Retinal pigment epithelial cell (primary cell): Measurements from ENCODE around the gene ANGPTL8.

Source experiments
- DNase-seq: peaks from one replicate; pipeline ENCODE4 v3.0.0-alpha.2; 2010; ENCODE audit warnings: low read depth
- H3K4me3 ChIP-seq: 2 replicates; pipeline ENCODE4 v1.5.1; 2011; ENCODE audit warnings: mild to moderate bottlenecking, low read length, control low read depth, moderate library complexity
- TF ChIP-seq, protein P1 (sequence below): conservative IDR thresholded peaks from 2 replicates; pipeline ENCODE4 v1.5.1; 2011; ENCODE audit warnings: low read depth, low read length, control low read depth, inconsistent platforms

The ANGPTL8 gene

DNA sequence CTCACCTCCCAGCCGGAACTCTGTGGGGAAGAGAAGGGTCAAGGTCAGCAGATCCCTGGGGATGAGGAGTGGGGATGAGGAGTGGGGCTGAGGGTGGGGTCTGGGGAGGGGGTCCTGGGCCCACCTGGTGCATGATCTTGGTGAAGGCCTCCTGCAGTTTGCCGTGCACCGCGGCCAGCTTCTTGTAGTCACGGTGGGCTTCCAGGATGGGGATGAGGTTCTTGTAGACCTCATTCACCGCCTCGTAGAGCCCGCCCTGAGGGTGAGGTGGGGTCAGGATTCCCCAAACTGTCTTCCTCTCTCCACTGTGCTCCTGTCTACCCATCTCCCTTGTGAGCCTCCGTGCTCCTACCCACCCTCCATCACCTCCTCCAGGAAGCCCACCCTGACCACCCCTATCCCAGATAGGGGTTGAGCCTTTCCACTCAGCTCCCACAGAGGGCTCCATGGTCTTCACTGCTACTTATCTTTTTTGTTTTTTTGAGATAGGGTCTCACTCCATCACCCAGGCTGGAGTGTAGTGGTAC lies 35.3 kb upstream of the ANGPTL8 start:
- DNase-seq, result no peak
- TF ChIP-seq, protein P1, sequence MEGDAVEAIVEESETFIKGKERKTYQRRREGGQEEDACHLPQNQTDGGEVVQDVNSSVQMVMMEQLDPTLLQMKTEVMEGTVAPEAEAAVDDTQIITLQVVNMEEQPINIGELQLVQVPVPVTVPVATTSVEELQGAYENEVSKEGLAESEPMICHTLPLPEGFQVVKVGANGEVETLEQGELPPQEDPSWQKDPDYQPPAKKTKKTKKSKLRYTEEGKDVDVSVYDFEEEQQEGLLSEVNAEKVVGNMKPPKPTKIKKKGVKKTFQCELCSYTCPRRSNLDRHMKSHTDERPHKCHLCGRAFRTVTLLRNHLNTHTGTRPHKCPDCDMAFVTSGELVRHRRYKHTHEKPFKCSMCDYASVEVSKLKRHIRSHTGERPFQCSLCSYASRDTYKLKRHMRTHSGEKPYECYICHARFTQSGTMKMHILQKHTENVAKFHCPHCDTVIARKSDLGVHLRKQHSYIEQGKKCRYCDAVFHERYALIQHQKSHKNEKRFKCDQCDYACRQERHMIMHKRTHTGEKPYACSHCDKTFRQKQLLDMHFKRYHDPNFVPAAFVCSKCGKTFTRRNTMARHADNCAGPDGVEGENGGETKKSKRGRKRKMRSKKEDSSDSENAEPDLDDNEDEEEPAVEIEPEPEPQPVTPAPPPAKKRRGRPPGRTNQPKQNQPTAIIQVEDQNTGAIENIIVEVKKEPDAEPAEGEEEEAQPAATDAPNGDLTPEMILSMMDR, result no peak
- no peak overlapping the region for H3K4me3 ChIP-seq

DNA sequence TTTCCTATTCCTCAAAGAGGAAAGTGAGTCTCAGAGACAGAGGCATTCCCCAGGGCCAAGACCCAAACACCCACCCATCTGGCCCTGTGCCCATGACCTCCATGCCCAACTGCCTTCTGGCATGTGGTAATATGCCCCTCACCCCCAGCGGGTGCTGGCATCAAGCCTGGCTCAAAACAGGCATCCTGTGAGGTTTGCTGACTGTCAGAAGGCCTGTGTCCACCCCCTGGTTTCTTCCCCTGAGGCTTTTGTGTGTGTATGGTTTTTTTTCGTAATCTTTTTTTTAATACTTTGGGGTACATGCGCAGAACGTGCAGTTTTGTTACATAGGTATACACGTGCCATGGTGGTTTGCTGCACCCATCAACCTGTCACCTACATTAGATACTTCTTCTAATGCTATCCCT lies 34.5 kb upstream of the ANGPTL8 start:
- TF ChIP-seq, protein P1, result no peak
- H3K4me3 ChIP-seq, result no peak overlapping the region
- DNase-seq, result no peak

DNA sequence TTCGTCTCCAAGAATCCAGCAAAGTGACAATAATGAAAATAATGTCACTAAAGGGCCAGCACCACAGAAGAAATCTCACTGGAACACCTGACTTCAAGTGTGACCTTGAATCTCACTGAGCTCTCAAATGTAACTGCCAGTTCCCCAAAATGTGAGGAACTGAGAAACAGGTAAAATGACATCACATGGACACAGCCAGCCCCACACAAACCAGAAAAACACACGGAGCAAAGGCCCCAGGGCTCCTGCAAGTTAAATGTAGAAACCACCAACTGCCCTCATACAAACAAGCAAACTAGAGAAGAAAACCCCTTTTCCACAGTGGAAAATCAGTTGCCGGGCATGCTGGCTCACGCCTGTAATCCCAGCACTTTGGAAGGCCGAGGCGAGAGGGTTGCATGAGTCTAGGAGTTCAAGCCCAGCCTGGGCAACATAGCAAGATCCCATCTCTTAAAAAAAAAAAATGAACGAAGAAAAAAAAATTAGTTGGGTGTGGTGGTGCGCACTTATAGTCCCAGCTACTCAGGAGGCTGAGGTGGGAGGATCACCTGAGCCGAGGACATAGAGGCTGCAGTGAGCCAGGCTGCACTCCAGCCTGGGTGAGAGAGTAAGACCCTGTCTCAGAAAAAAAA lies 33.4 kb upstream of the ANGPTL8 start:
- TF ChIP-seq, protein P1, result no peak
- H3K4me3 ChIP-seq, result no peak overlapping the region
- DNase-seq, result no peak

DNA sequence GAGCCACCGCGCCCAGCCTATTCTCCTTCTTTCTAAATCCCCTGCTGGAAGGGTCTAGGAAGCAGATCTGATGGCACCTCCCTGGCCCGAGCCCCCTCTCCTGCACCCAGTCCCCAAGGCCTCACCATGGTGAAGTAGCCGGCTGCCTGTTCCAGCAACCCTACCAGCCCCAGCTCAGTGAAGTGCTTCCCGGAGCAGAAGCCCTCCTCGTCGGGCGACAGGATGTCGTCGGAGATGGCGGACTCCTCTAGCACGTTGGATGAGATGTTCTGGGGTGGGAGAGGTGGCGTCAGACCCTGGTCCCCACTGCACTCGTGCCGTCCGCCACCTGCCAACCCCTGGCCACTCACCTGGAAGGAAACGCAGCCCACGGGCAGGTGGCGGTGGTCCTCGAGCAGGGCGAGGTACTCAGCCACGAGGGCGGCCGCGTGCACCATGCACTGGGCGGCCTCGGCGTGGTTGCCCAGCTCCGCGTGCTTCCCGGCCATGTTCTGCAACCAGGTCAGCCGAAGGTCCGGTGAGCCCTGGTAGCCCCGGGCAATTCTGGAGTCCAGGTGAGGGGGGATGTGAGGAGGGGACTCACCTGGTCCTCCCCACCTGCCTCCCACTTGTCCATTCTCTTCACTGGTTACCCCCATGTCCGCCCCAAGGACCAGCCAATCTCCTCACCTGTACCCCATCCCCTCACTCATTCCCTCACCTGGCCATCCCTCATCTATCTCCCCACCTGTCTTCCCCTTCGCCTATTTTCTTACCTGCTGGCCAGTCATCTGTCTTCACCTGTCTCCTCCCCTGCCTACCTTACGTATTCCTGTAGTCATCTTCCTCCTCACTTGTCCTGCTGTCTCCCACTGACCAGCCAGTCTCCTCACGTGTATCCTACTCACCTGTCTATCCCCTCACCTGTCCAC lies 30.6 kb upstream of the ANGPTL8 start:
- no peak overlapping the region for H3K4me3 ChIP-seq
- DNase-seq, result no peak
- TF ChIP-seq, protein P1, result no peak

DNA sequence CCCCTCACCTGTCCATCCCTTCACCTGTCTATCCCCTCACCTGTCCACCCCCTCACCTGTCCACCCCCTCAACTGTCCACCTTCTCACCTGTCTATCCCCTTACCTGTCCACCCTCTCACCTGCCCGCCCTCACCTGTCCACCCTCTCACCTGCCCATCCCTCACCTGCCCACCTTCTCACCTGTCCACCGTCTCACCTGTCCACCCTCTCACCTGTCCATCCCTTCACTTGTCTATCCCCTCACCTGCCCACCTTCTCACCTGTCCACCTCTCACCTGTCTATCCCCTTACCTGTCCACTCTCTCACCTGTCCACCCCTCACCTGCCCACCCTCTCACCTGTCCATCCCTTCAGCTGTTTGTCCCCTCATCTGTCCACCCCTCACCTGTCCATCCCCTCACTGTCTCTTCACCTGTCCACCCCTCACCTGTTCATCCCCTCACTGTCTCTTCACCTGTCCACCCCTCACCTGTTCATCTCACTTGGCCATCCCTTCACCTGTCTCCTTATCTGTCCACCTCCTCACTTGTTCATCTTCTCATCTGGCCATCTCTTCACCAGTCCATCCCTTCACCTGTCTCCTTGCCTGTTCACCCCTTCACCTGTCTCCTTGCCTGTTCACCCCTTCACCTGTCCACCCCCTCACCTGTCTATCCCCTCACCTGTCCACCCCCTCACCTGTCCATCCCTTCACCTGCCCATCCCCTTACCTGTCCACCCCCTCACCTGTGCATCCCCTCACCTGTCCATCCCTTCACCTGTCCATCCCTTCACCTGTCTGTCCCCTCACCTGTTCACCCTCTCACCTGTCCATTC lies 29.4 kb upstream of the ANGPTL8 start:
- TF ChIP-seq, protein P1, result no peak
- H3K4me3 ChIP-seq, result no peak overlapping the region
- DNase-seq, result no peak

DNA sequence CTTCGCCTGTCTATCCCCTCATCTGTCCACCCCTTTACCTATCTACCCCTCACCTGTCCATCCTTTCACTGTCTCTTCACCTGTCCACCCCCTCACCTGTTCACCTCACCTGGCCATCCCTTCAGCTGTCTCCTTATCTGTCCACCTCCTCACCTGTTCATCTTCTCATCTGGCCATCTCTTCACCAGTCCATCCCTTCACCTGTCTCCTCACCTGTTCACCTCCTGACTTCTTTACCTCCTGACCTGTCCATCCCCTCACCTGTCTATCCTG lies 28.8 kb upstream of the ANGPTL8 start:
- H3K4me3 ChIP-seq, result no peak overlapping the region
- TF ChIP-seq, protein P1, result no peak
- DNase-seq, result no peak
